GM12873 (cell line): Measurements from ENCODE around the gene FNDC5.
A peak's percentile ranks its signal among the peaks of the same experiment; 100 is the strongest.

Experiments used
- TF ChIP-seq, protein P1 (sequence below): IDR thresholded peaks from 2 replicates; pipeline ENCODE4 v1.5.1; 2012; ENCODE audit warnings: low read depth, mild to moderate bottlenecking, moderate library complexity, low read length, control low read depth; ENCODE audit not compliant: insufficient read depth; ENCODE audit errors: missing control alignments

The FNDC5 gene

DNA sequence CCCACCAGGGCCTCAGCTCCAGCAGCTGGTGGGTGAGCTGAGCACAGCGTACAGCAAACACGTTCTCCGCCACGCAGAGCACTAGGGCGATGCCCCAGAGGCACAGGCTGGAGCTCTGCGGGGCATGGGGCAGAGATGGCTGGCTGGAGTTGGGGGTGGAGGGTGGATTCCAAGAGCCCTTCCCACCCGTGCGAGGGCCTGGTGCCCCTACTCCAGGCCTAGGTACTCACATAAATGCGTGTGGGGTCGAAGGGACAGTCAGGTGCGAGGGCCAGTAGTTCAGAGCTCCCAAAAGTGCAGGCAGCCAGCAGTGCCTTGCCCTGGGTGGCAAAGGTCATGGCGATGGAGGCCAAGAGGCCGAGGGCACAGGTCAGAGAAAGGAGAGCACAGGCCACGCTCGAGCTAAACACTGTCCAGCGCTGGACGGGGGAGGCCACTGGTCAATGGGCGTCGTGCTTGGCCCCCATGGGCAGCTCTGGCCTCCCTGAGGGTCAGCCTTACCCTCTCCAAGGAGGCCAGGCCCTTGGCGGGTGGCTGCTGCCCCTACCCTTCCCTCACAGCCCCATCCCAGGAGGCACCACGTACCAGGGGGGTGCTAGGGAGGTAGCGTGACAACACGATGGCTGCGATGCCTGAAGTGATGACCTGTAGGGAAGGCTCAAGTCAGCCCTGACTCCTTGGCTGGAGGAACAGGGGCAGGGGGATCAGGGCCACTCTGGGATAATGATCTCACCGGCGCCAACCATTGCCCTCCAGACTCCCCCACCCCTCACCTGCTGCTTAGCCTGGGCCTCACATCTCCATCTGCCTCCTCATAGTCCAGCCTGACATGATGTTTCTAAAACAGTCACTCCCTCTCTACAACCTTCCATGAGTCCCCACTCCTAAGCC is 24.9 kb upstream of the FNDC5 start:
- TF ChIP-seq, protein P1, sequence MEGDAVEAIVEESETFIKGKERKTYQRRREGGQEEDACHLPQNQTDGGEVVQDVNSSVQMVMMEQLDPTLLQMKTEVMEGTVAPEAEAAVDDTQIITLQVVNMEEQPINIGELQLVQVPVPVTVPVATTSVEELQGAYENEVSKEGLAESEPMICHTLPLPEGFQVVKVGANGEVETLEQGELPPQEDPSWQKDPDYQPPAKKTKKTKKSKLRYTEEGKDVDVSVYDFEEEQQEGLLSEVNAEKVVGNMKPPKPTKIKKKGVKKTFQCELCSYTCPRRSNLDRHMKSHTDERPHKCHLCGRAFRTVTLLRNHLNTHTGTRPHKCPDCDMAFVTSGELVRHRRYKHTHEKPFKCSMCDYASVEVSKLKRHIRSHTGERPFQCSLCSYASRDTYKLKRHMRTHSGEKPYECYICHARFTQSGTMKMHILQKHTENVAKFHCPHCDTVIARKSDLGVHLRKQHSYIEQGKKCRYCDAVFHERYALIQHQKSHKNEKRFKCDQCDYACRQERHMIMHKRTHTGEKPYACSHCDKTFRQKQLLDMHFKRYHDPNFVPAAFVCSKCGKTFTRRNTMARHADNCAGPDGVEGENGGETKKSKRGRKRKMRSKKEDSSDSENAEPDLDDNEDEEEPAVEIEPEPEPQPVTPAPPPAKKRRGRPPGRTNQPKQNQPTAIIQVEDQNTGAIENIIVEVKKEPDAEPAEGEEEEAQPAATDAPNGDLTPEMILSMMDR: no peak

DNA sequence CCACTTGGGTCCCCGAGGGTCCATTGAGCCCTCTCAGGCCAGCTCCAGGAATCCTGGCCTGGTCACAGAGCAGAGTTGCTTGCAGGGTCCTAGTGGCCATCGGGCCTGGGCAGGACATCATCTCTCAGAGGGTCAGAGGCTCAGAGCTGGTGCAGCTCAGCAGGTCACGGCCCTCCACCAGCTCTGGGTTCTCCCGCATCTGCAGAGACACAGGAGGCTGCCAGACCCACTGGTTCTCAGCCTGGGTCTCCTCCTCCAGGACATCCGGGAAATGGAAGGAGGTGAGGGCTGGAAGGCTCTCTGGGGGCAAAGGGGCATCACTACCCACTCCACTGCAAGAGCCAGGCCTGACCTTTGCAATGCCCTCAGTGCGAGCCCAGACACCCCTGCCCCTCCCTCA is 24.0 kb upstream of the FNDC5 start:
- TF ChIP-seq, protein P1: no peak

DNA sequence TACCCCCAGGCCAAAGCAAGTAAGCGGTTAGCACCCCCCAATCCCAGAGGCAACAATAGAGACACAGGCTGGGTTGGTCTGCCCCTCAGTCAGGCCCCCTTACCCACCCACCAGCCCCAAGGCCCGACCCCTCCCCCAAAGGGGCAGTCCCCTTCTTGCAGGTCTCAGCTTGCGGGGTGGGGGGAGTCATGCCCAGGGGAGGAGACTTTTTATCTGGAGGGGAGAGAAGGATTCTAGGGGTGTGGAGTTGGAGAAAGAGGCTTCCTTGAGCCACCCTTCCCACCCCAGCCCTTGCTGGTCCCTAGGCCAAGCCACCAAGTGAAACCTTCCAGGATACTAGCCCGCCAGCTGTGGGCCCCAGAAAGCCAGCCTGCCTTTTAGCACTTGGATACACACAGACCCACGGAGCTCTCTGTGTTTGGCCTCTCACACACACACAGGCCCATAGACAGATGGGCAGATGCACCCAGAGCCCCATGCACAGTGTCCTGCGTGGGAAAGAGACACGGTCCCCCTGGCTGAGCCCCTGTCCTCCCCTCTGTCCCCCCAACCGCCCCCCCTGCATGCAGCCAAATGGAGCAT is 23.4 kb upstream of the FNDC5 start:
- TF ChIP-seq, protein P1: no peak

DNA sequence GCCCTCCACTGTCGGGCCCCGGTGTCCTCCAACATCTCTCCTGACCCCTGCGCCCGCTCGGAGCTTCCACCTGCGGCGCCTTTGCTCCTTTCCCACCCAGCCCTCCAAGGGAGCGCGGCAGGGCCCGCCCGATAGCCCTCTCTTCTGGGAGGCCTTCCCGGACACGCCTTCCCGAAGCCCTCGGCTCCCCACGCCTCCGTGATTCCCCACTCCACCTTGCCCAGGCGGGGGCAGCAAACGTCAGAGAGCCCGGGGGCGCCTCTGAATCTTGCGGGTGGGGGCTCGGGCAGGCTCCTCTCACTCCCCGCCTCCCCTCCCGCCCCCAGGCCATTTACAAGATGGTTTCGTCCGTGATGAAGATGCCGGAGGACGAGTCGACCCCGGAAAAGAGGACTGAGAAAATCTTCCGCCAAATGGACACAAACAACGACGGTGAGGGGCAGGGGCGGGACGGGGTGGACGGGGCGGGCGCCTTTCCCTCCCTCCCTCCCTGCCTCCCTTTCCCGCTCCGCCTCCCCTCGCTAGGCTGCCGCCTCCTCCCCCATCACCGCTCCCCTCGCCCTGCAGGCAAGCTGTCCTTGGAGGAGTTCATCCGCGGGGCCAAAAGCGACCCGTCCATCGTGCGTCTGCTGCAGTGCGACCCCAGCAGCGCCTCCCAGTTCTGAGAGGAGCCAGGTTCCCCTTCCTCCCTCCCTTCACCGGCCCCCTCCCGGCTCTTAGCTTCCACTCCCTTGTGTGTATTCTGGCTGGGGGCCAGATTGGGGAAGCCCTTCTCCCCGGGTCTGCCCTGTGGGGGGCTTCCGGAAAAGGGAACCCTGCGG is 22.7 kb upstream of the FNDC5 start:
- TF ChIP-seq, protein P1: no peak

DNA sequence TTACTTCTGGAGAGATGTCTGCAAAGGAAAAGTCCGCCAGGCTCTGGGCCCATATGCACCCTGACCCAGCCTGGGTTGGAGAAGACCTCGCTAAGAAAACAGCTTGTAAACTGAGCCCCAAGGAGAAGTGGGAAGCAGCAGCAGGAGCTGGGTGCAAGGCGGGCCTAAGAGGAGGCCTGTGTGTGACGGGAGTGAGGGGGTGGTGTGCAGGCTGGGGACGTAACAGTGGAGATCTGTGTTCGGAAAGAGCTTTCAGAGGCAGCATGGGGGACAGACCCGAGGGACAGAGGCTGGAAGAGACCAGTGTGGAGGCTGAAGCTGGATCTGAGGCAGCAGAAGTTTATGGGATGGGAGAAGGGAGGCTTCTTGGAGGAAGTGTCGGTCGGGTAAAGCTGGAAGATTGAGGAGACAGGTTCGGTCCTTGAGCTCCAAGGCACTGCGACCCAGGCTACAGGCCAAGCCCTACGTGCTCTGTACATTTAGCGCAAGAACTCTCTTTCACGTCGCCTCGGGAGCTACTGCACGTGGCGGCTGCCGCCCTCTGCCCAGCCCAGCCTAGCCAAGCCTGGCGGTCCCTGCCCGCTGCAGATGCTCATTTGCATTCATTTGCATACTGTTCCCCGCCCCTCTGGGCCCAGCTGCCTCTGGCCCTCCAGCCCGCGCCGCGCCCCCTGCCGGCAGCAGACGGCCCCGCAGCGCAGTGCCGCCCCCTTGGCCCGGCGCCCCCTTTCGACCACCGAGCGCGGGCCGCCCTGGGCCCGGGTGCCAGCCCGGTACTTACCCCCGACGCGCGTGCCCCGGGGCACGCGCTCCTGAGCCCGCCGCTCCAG is 21.9 kb upstream of the FNDC5 start:
- TF ChIP-seq, protein P1: peak; percentile 58

DNA sequence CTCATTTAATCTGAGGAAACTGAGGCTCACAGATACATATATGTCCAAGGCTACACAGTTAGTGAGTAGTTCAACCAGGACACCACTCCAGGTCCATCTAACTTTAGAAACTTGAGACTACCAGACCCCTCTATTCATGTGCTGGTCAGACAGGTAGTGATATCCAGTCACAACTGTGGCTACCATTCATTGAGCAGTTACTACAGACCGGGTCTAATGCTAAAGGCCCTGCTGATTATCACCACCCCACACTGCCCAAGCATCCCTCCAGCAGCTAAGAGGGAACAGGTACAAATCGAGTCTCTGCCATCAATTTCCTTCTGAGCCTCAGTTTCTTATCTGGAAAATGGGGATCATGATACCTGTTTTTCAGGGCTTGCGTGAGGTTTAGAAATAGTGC is 20.9 kb upstream of the FNDC5 start:
- TF ChIP-seq, protein P1: no peak
